Activated CD4-positive, alpha-beta T cell treated with anti-CD3 and anti-CD28 coated beads, Interleukin-2, Interleukin-6, amounts not matched to agents 100 ng/mL and 50 ng/mL, durations not matched to agents 16 hours and 8 hours (primary cell): Measurements from ENCODE around the gene APOL4.
"Not testable (repeated sequence)": the region's sequence is repeated elsewhere in the genome, so short reads cannot be mapped to it uniquely, and the experiment has no call there.

Experiments used
- DNase-seq: peaks from one replicate; pipeline ENCODE4 v3.0.0-alpha.2; 2020

Gene APOL4

DNA sequence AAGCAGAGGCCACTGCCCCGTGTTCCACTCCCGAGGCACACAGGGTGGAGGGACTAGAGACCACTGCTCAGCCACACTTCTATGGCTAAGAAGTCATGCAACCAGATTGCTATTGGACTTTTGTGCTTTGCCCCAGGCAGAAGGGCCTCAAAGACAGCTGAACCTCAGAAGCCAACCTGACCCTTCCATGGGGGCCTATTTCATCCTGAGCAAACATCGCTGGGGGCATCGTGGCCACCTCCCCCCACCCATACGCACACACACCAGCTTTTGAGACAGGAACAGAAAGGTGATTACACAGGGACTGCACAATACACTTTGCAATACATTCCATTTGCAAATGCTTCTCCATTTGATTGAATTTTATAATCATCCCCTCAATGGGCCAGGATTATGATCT is 4.0 kb upstream of the APOL4 start:
- DNase-seq = not testable (repeated sequence)

DNA sequence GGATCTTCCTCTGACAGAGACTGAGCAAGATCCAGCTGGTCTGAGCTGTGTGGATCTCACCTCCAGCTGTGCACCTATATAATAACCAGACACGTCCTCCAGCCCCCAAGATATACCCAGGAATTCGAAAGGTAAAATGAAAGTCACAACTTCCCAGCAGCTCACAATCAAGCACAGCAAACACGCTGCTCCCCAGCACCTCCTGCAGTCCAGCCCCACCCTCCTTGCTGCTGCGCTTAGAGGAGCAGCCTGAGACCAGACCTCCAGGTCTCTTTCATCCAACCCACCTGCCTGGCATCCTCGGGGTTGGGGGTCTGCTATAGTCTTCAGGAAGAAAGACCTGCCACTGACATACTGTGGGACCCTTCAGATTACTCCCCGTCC is 3.0 kb upstream of the APOL4 start:
- DNase-seq = no peak

- no peak for DNase-seq
Observed at GRCh38 chr22:36204001-36204631, 2.5 kb upstream of the APOL4 start.

DNA sequence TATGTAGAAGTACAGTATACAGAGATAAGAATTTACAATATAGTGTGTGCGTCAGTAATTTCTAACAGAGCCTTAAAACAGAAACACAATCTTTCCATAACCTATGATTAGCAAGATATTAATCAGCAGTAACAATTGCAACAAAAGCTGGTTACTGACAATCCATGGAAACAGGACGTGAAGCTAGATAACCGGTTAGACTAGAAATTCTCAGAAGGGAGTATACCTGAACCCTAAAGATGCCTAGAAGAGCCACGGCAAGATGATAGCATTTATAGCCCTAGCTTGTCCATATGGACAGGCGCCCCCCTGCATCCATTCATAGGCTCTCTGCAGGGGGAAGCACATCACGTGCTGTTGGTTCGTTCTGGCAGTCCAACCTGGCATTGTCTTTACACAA is 1.8 kb upstream of the APOL4 start:
- not testable (repeated sequence) for DNase-seq

GRCh38 chr22:36202906-36203305 is 1.3 kb upstream of the APOL4 start:
- DNase-seq = not testable (repeated sequence)

GRCh38 chr22:36201025-36201424 is 584 bp downstream of the APOL4 start:
- DNase-seq = not testable (repeated sequence)

- DNase-seq = no peak
Observed at GRCh38 chr22:36199001-36199551, 2.5 kb downstream of the APOL4 start.

DNA sequence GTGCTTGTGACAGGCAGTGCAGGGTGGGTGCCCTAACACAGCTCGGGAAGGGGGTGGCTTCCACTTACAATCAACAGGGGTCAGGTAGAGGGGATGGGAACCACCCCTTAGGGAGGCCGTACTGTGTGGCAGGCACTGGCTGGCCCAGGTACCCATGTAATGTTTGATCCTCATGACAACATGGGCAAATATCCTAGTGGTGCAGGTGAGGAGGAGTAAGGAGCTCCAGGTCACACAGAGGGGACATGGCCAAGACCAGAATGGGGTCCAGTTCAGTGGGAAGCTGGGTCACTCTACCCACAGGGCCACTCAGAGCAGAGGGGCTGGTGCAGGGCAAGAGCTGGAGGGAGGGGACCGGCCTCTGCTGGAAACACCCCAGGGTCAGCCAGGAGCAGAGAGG is 3.1 kb downstream of the APOL4 start:
- DNase-seq = no peak

- DNase-seq = peak; percentile 27
Observed at GRCh38 chr22:36197514-36198146, 4.0 kb downstream of the APOL4 start.

DNA sequence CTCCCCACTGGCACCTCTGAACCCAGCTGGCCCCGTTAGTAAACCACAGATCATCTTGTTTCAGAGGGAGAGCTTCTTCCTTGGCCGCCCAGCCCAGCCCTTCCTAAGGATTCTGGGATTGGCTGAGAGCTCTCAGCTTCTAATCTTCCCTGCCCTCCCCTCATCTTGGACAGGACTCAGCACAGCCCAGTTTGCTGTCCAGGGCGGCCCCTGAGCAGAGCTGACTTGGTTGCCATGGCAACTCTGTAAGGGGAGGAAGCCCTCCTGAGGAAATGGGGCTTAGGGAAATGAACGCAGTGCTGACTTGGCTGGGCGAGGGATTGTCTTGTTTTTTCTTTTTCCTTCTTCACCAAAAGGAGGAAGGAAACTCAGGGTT is 4.6 kb downstream of the APOL4 start:
- no peak for DNase-seq

- DNase-seq = no peak
Observed at GRCh38 chr22:36196254-36197064, 5.2 kb downstream of the APOL4 start.

DNA sequence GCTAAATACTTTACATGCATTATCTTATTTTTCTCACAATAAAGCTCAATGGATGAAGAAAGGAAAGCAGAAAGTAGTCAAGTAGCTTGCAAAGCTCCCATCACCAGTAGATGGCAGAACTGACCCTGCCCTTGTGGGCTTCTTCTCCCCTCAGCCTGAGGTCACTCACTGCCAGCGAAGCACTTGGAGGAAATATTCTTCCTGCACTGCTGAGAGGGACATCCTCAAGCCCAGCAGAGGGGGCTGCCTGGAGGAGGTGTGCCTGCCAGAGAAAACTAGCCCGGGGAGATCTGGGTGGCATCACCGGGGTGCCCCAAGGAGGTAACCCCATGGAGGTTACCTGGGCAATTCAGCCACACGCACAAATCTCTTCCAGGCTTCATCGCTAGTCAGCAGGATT is 6.6 kb downstream of the APOL4 start:
- DNase-seq = peak; percentile 51

- DNase-seq = no peak
Observed at GRCh38 chr22:36194385-36194784, 7.2 kb downstream of the APOL4 start.

DNA sequence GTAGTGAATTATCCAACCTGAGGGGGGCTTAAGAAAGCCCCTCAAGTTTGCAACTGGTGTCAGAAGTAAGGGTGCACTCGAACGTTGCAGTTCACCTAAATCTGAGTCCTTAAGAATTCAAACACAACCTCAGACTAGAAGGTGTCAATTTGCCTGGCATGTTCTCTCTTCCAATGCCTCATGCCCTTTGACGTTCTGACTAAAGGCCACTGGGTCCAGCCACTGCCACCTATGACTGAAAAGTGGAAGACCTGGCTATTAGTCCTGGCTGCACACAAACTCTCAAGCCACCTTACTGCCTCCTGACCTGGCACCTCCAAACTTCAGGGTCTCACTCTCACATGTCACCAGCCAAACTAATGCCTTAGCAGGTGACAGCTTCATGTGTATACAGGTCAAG is 8.0 kb downstream of the APOL4 start:
- no peak for DNase-seq

GRCh38 chr22:36193171-36193570 is 8.4 kb downstream of the APOL4 start:
- DNase-seq = no peak

DNA sequence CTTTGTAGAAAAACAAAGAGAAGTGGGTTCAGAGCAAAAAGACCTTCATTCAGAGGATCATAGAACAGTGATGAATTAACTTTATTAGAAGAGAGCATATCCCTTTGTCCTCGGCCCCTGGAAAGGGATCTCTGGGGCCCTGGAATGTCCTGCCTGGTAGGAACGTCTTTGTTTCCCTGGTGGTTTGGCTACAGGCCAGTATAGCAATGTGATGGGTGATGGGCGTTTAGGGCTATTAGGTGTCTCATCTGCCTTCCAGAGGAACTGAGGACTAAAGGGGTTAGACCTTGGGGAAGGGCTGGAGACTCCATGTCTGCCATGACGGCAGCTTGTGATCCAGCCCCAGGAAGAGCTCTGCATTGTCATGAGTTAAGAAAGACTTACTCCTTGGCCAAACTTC is 9.1 kb downstream of the APOL4 start:
- no peak for DNase-seq

- DNase-seq = no peak
Observed at GRCh38 chr22:36191106-36191836, 10.3 kb downstream of the APOL4 start.

- DNase-seq = not testable (repeated sequence)
Observed at GRCh38 chr22:36187862-36188261, 13.7 kb downstream of the APOL4 start.

DNA sequence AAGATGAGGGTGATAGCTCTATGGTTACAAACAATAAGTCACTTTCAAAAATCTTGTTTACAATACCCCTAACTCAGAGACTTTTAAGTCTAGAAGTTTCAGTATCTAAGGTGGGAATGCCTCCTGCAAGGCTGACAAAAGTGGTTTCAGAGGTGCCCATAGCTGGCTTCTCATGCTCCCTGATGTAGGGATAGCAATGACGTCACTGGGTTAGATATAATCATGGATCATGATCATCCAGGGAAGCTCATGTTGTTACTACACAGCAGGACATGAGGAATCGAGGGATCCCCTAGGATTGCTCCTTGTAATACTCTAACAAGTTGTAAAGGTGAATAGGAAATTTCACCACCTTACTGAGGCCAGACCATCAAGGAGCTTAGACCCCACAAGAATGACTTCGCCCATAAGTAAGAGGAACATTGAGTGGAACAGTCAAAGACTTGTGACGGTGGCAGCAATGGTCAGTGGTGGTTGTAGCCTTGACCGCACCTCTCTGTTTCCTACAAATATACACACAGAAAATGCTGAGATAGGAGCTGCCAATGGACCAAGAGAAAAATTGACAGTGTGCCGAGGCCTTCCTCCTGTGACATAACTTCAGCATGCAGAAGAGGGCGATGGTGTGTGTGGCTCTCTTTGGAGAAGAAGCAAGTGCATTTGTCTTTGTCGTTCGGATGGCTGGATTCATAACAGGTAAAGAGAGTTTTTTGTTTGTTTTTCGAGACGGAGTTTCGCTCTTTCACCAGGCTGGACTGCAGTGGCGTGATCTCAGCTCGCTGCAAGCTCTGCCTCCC is 15.6 kb downstream of the APOL4 start:
- no peak for DNase-seq

DNA sequence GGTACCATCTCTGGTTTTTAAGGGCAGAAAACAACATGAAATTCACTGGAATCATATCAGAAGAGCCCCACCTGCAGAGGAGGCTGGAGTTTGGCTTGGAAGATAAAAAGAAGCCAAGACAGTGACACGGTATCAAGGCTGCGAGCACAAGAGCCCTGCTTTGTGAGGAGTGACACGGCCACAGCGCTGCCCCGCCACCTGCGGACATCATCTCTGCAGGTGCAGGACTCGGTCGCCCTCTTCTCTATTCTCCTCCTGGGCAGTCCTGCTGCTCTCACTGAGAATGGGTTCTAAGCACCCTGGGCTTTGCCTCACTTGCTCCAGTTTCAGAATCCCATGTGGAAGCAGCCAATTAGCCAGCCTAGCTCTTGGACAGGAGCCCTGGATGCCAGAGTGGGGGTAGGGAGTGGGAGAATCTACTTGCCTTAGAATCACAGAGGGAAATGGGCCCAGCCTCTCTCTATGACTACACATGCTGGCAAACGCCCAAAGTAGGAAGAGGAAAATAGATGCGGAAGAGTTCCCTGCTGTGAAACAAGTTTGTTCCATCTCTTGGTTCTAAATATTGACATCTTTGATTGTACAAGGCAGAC is 17.1 kb downstream of the APOL4 start:
- no peak for DNase-seq

- DNase-seq = no peak
Observed at GRCh38 chr22:36183446-36183845, 18.2 kb downstream of the APOL4 start.

DNA sequence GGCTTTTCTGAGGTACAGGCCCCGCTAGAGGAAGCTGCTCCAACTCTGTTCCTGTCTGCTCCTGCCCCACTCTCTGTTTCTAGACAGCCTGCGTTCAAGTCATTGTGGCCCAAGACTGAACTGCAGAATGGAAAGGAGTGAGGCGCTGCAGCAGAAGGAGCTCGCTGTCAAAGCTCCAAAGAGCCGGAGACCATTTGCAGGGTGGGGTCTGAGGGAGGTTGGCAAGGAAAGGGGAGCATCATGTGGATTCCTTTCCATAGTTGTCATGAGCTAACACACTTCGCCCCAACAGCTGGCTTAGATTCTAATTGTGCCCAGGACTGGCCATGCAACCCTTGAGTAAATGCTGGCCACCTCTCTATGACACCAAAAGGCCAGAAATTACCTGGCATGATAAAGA is 18.8 kb downstream of the APOL4 start:
- no peak for DNase-seq
